Heart right ventricle (tissue), 16 donors: ENCODE data around the gene FLT4. TPM values are rescaled to one million over a fixed set of nuclear protein-coding genes. Genes with fewer than 3 reads are reported as not detected.

Source experiments
- ATAC-seq, 8 donors: fragments of 200-7000 bp; cut with Tn5 transposase; one replicate each; pipeline ENCODE4 v1.9.1; 2020; ENCODE audit warnings: mild to moderate bottlenecking in 8 of 8, moderate library complexity in 8 of 8, moderate number of reproducible peaks in 1 of 8
- DNase-seq, 2 donors: peaks; one replicate each; pipeline ENCODE4 v3.0.0-alpha.2; 2020
- H3K27ac ChIP-seq, 10 donors: fragments of 200-600 bp; sonication (generic) in 2 of 10; one replicate each; pipeline versions ENCODE4 v1.5.0 to v1.8.0; 2020 to 2022; ENCODE audit warnings: mild to moderate bottlenecking in 3 of 10
- H3K27me3 ChIP-seq, 7 donors: fragments of 200-600 bp; one replicate each; pipeline ENCODE4 v1.8.0; 2021 to 2022; ENCODE audit warnings: mild to moderate bottlenecking in 2 of 7
- H3K36me3 ChIP-seq, 9 donors: fragments of 200-600 bp; sonication (generic) in 1 of 9; one replicate each; pipeline versions ENCODE4 v1.5.0 to v1.8.0; 2020 to 2022; ENCODE audit warnings: mild to moderate bottlenecking in 2 of 9
- H3K4me1 ChIP-seq, 9 donors: fragments of 200-600 bp; sonication (generic) in 1 of 9; one replicate each; pipeline versions ENCODE4 v1.5.0 to v1.8.0; 2020 to 2022; ENCODE audit warnings: mild to moderate bottlenecking in 4 of 9
- H3K4me3 ChIP-seq, 10 donors: fragments of 200-600 bp; sonication (generic) in 2 of 10; one replicate each; pipeline versions ENCODE4 v1.5.0 to v1.8.0; 2020 to 2022; ENCODE audit warnings: mild to moderate bottlenecking in 7 of 10, moderate library complexity in 2 of 10
- H3K9me3 ChIP-seq, 11 donors: fragments of 200-600 bp in 10 of 11; sonication (generic) in 2 of 11; one replicate each; pipeline versions ENCODE4 v1.5.0 to v1.8.0; 2013 to 2022; ENCODE audit warnings: mild to moderate bottlenecking in 2 of 11, control low read depth in 1 of 11, moderate library complexity in 1 of 11
- CTCF ChIP-seq, 9 donors: fragments of 200-600 bp; sonication (generic) in 2 of 9; IDR thresholded peaks; one replicate each; pipeline versions ENCODE4 v1.5.0 to v1.8.0; 2021 to 2022; ENCODE audit warnings: antibody characterized with exemption in 9 of 9, mild to moderate bottlenecking in 5 of 9, moderate library complexity in 1 of 9
- WGBS, 2 donors: extraction: QIAGEN DNeasy Blood & Tissue Kit; methylation state at CpG; one replicate each; pipeline ENCODE4 v1.1.7; 2013; ENCODE audit warnings: inconsistent platforms in 1 of 2; 5-methylcytosine and 5-hydroxymethylcytosine counted together
- intact Hi-C, 10 donors: fragments of 100-400 bp; cut with DNase I; formaldehyde crosslinking; loops; one replicate each; pipeline versions ENCODE4 v1.11.1 to v1.14.2; 2022
- polyA plus RNA-seq, 2 donors: library from polyadenylated mRNA; stranded (reverse); fragments of 200-250 nt; gene quantifications; one replicate each; pipeline ENCODE4 v1.2.3, GENCODE V29; 2013
- total RNA-seq, 10 donors: library from RNA; stranded (reverse); fragmentation: NEBNext Ultra II Directional in 3 of 10; extraction: Animal tissue kit (Norgen Biotek cat#: 25700) in 3 of 10; gene quantifications; one replicate each; pipeline versions ENCODE4 v1.2.1 to v1.2.4, GENCODE V29; 2021 to 2023
- donor health status: Arrhythmogenic right ventricular cardiomyopathy.
- donor health status: ischemic (EF 13 %, LVEDD 7.1; RV severe dilation, severe dysfunction).
- donor health status: healthy with polysubstance abuse.
- donor health status: DM: no; HTN: yes; CAD: no.
- donor health status: DM: no; HTN: no; CAD: no.
- donor health status: ischemic (EF 25% LVEDD 6.9; RV normal size, moderate dysfunction).
- donor health status: ischemic (EF 25% LVEDD 5.7; RV mildly dilated, moderate dysfunction).
- donor health status: healthy.
- donor health status: DM: yes; HTN: yes; CAD: no.
- donor health status: Ischemic cardiomyopathy.
- donor health status: ischemic (EF 35%, LVEDD 5.7; RV mildly dilated, moderate dysfunction).
- donor health status: nonischemic (EF 11% LVEDD 7.7; RV severe dilation, severe dysfunction).
- donor health status: DM: yes; HTN: yes; CAD: no.
- donor health status: PGD.
- donor health status: ischemic (EF 29% LVEDD 5.4; RV normal size, mild dysfunction).
- donor health status: nonischemic (EF 23%, LVEDD 6.1; RV moderate dilation, normal function).

Gene FLT4
- total and polyA plus RNA-seq, 12 donors, result 3.8 to 10.8 (median 6.3) TPM

GRCh38 chr5:180647465-180647864 is 1.9 kb downstream of the FLT4 start:
- H3K27ac ChIP-seq, result peak overlapping the region in 3 of 10 donors; percentile 16 to 59 (median 26)
- H3K9me3 ChIP-seq, result no peaks in the 10 kb centered on the region
- H3K4me3 ChIP-seq, result peak overlapping the region in 4 of 10 donors; percentile 55 to 68 (median 64)
- no peak for ATAC-seq
- no peak for TF ChIP-seq CTCF (IDR thresholded peaks at IDR 0.05)
- DNase-seq, result no peak
- H3K27me3 ChIP-seq, result peaks cover 6 to 69% (median 50%) of the 10 kb centered on the region in 7 donors
- 72 to 91% methylated on average over 8 of the region's 8 CpGs for WGBS, 2 donors
- peaks cover 0 to 51% (median 32%) of the 10 kb centered on the region in 9 donors for H3K4me1 ChIP-seq
- intact Hi-C loops, result no loop called here
- H3K36me3 ChIP-seq, result no peaks in the 10 kb centered on the region

- WGBS, 2 donors, result 60 to 72% methylated on average over 1 of the region's 1 CpG
- no peak overlapping the region for H3K4me3 ChIP-seq
- H3K27me3 ChIP-seq, result peaks cover 6 to 73% (median 47%) of the 10 kb centered on the region in 7 donors
- intact Hi-C loops, result no loop called here
- H3K9me3 ChIP-seq, result no peaks in the 10 kb centered on the region
- DNase-seq (no peak), ATAC-seq (no peak)
- H3K27ac ChIP-seq, result peak overlapping the region in 4 of 10 donors; percentile 61 to 78 (median 66)
- no peak for TF ChIP-seq CTCF (IDR thresholded peaks at IDR 0.05)
- H3K36me3 ChIP-seq, result no peaks in the 10 kb centered on the region
- peaks cover 0 to 51% (median 32%) of the 10 kb centered on the region in 9 donors for H3K4me1 ChIP-seq
Measured at GRCh38 chr5:180646963-180647305, 2.5 kb downstream of the FLT4 start.

- no peak for TF ChIP-seq CTCF (IDR thresholded peaks at IDR 0.05)
- WGBS, 2 donors, result 63 to 68% methylated on average over 10 of the region's 10 CpGs
- peak overlapping the region in 1 of 10 donors; percentile 20 for H3K4me3 ChIP-seq
- H3K4me1 ChIP-seq, result peaks cover 0 to 54% (median 32%) of the 10 kb centered on the region in 9 donors
- no peaks in the 10 kb centered on the region for H3K36me3 ChIP-seq
- H3K27ac ChIP-seq, result peak overlapping the region in 9 of 10 donors; percentile 5 to 78 (median 65)
- no peaks in the 10 kb centered on the region for H3K9me3 ChIP-seq
- no peak for DNase-seq
- peaks cover 6 to 72% (median 43%) of the 10 kb centered on the region in 7 donors for H3K27me3 ChIP-seq
- no peak for ATAC-seq
- intact Hi-C loops, result no loop called here
Measured at GRCh38 chr5:180646289-180646962, 3.0 kb downstream of the FLT4 start.

- Histone ChIP-seq H3K9me3 (no peaks in the 10 kb centered on the region), H3K4me3 (peak overlapping the region in 1 of 10 donors; percentile 20), H3K36me3 (no peaks in the 10 kb centered on the region), H3K27ac (peak overlapping the region in 9 of 10 donors; percentile 5 to 78 (median 65)), H3K27me3 (peaks cover 6 to 64% (median 37%) of the 10 kb centered on the region in 7 donors), H3K4me1 (peaks cover 0 to 60% (median 34%) of the 10 kb centered on the region in 9 donors)
- no peak for TF ChIP-seq CTCF (IDR thresholded peaks at IDR 0.05)
- 41 to 47% methylated on average over 34 of the region's 34 CpGs for WGBS, 2 donors
- ATAC-seq, result peak; percentile 16 to 76 (median 55)
- DNase-seq, result peak in 1 of 2 donors; percentile 38
- intact Hi-C loops, result no loop called here
Measured at GRCh38 chr5:180645274-180646204, 3.9 kb downstream of the FLT4 start.
